Spleen (tissue), 11 donors: ENCODE results near the gene CABP1. TPM values are rescaled to one million over a fixed set of nuclear protein-coding genes. Genes with fewer than 3 reads are reported as not detected.

Source experiments
- DNase-seq: peaks from one replicate; pipeline ENCODE4 v3.0.0-alpha.2; 2020
- H3K27ac ChIP-seq, 8 donors: fragments of 200-600 bp; sonication (generic) in 7 of 8; 1 replicate in 4 of 8; 2 replicates in 4 of 8; pipeline versions ENCODE4 v1.5.0 to v1.8.0; 2016 to 2021; ENCODE audit warnings: inconsistent platforms in 4 of 8, mild to moderate bottlenecking in 4 of 8, moderate library complexity in 1 of 8
- H3K27me3 ChIP-seq, 7 donors: fragments of 200-600 bp; sonication (generic) in 6 of 7; replicated peaks in 1 of 7; 1 replicate in 4 of 7; 2 replicates in 3 of 7; pipeline versions ENCODE4 v1.5.0 to v1.8.0; 2016 to 2021; ENCODE audit warnings: inconsistent platforms in 3 of 7, mild to moderate bottlenecking in 1 of 7
- H3K36me3 ChIP-seq, 6 donors: fragments of 200-600 bp; sonication (generic) in 5 of 6; 1 replicate in 4 of 6; 2 replicates in 2 of 6; pipeline versions ENCODE4 v1.5.0 to v1.8.0; 2016 to 2021; ENCODE audit warnings: inconsistent platforms in 2 of 6
- H3K4me1 ChIP-seq, 6 donors: fragments of 200-600 bp; sonication (generic) in 5 of 6; 1 replicate in 3 of 6; 2 replicates in 3 of 6; pipeline versions ENCODE4 v1.5.0 to v1.8.0; 2016 to 2021; ENCODE audit warnings: inconsistent platforms in 3 of 6
- H3K4me3 ChIP-seq, 8 donors: fragments of 200-600 bp; sonication (generic) in 7 of 8; 1 replicate in 4 of 8; 2 replicates in 4 of 8; pipeline versions ENCODE4 v1.5.0 to v1.8.0; 2016 to 2021; ENCODE audit warnings: inconsistent platforms in 4 of 8, mild to moderate bottlenecking in 4 of 8, moderate library complexity in 2 of 8
- H3K9me3 ChIP-seq, 8 donors: fragments of 200-600 bp; sonication (generic) in 7 of 8; 1 replicate in 4 of 8; 2 replicates in 4 of 8; pipeline versions ENCODE4 v1.5.0 to v1.8.0; 2016 to 2021; ENCODE audit warnings: inconsistent platforms in 4 of 8
- CTCF ChIP-seq, 11 experiments: fragments of 200-600 bp in 7 of 11; fragments of 450-650 bp in 4 of 11; sonication (generic) in 4 of 11; IDR thresholded peaks in 8 of 11; conservative IDR thresholded peaks in 3 of 11; 1 replicate in 7 of 11; 2 replicates in 4 of 11; pipeline versions ENCODE4 v1.4.0 to v1.8.0; 2016 to 2021; ENCODE audit warnings: antibody characterized with exemption in 11 of 11, inconsistent platforms in 4 of 11, mild to moderate bottlenecking in 1 of 11
- POLR2A ChIP-seq, 3 donors: fragments of 450-650 bp; IDR thresholded peaks; one replicate each; pipeline ENCODE4 v1.5.1; 2017; ENCODE audit warnings: antibody characterized with exemption in 3 of 3, mild to moderate bottlenecking in 1 of 3
- POLR2AphosphoS5 ChIP-seq, 3 donors: sonication (generic); formaldehyde crosslinking; IDR thresholded peaks; one replicate each; pipeline ENCODE4 v1.5.1; 2017; ENCODE audit warnings: antibody characterized with exemption in 3 of 3
- WGBS, 5 donors: extraction: QIAGEN DNeasy Blood & Tissue Kit in 3 of 5; methylation state at CpG; one replicate each; pipeline versions ENCODE4 v1.1.5 to v1.1.7; 2013 to 2018; 5-methylcytosine and 5-hydroxymethylcytosine counted together
- intact Hi-C: fragments of 100-400 bp; cut with DNase I; formaldehyde crosslinking; loops from one replicate; pipeline ENCODE4 v1.15.0; 2023; ENCODE audit warnings: low total_unique reads
- polyA plus RNA-seq, 3 donors: library from polyadenylated mRNA; stranded (reverse); fragments of 200-250 nt; gene quantifications; one replicate each; pipeline ENCODE4 v1.2.1, GENCODE V29; 2013
- total RNA-seq, 7 donors: library from RNA; depleted of rRNA in 3 of 7; stranded (reverse); fragments of >200 nt in 3 of 7; fragmentation: NEBNext Ultra II Directional in 4 of 7; extraction: Animal tissue kit (Norgen Biotek cat#: 25700) in 4 of 7; gene quantifications; one replicate each; pipeline versions ENCODE4 v1.1.0 to v1.2.1, GENCODE V29; 2016 to 2021
- donor health status: healthy with polysubstance abuse.
- donor health status: DM: no; HTN: no; CAD: no; lungs with moderate emphysema.
- donor health status: DM: no; HTN: no; CAD: no.
- donor health status: Bipolar disorder and iron deficiency.
- donor health status: healthy.
- donor health status: DM: no; HTN: no; CAD: no.
- donor health status: DM: yes; HTN: yes; CAD: no.

Gene CABP1
- total and polyA plus RNA-seq, 10 donors = 0.27 to 2.8 (median 0.60) TPM; not detected in 1

GRCh38 chr12:120647375-120647755, 6.9 kb downstream of the CABP1 start:
- intact Hi-C loops = loop anchor here (2.0 to 5.0 kb wide), 2 partner anchors 67 to 325 kb away; no protein-coding TSS in a partner anchor

DNA sequence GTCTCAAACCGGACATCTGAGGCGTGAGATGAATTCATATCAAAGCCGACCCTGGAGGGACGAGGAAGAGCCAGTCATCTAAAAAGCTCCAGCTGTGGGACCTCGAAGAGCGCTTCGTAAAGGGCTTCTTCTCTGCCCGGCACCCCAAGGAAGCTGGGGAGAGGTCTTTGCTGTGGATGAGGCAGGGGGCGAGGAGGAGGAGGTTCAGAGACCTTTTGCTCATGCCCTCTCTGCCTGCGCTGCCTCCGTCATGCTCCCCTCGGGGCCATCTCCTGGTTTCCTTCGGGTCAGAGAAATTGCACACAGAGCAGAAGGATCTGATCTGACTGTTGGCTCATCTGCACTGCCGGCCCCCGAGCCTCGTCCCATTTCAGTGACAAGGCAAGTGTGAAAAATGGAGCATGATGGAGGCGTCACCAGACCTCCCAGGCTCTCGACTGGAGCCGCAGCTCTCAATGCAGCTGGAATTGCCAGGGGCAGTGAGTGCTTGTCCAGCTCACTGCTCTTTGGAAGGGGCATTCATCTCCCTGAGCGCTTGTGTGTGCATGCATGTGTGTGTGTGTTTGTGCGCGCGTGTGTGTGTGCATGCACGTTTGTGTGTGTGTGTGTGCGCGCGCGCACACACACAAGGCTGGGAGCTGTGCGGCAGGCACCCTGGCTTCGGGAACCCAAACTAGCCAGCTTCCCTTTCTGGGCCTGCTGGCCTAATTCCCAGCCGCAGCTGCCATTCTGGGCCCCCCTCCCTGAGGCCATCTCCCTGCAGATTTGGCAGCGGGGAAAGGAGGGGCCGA, 9.2 kb downstream of the CABP1 start:
- peak overlapping the region in 1 of 8 donors; percentile 15 for H3K27ac ChIP-seq
- peak overlapping the region in 3 of 8 donors; percentile 11 to 54 (median 17) for H3K4me3 ChIP-seq
- no peaks in the 10 kb centered on the region for H3K36me3 ChIP-seq
- 13 to 22% (median 19%) methylated on average over 25 to 33 of the region's 33 CpGs for WGBS, 5 donors
- TF ChIP-seq CTCF (IDR thresholded peaks at IDR 0.05 in 8 of 11, conservative IDR thresholded peaks at IDR 0.05 in 3 of 11) (peak in 7 of 11 experiments; percentile 6 to 57 (median 32)), POLR2AphosphoS5 (IDR thresholded peaks at IDR 0.05) (no peak), POLR2A (IDR thresholded peaks at IDR 0.05) (no peak)
- H3K27me3 ChIP-seq = peaks cover 0 to 62% (median 10%) of the 10 kb centered on the region in 7 donors
- H3K4me1 ChIP-seq = peaks cover 9 to 38% (median 20%) of the 10 kb centered on the region in 6 donors
- DNase-seq = peak; percentile 68
- H3K9me3 ChIP-seq = no peaks in the 10 kb centered on the region
- intact Hi-C loops = loop anchor here (5.0 kb wide), 1 partner anchor 323 kb away; no protein-coding TSS in a partner anchor

More at GRCh38 chr12:120647375-120647755, 6.9 kb downstream of the CABP1 start:
- DNase-seq = peak; percentile 37
- Histone ChIP-seq H3K4me3 (no peak overlapping the region), H3K27me3 (peaks cover 2 to 71% (median 30%) of the 10 kb centered on the region in 7 donors), H3K27ac (no peak overlapping the region), H3K36me3 (no peaks in the 10 kb centered on the region), H3K9me3 (no peaks in the 10 kb centered on the region), H3K4me1 (peaks cover 9 to 34% (median 17%) of the 10 kb centered on the region in 6 donors)
- 85 to 93% (median 89%) methylated on average over 13 of the region's 13 CpGs for WGBS, 5 donors
- TF ChIP-seq POLR2A (IDR thresholded peaks at IDR 0.05) (no peak), POLR2AphosphoS5 (IDR thresholded peaks at IDR 0.05) (no peak), CTCF (IDR thresholded peaks at IDR 0.05 in 8 of 11, conservative IDR thresholded peaks at IDR 0.05 in 3 of 11) (no peak)

- H3K4me3 ChIP-seq = no peak overlapping the region
- DNase-seq = peak; percentile 49
- H3K27me3 ChIP-seq = peaks cover 0 to 55% (median 8%) of the 10 kb centered on the region in 7 donors
- no peak overlapping the region for H3K27ac ChIP-seq
- intact Hi-C loops = no loop called here
- 64 to 69% (median 67%) methylated on average over 12 of the region's 12 CpGs for WGBS, 5 donors
- H3K9me3 ChIP-seq = no peaks in the 10 kb centered on the region
- no peaks in the 10 kb centered on the region for H3K36me3 ChIP-seq
- TF ChIP-seq POLR2A (IDR thresholded peaks at IDR 0.05) = no peak
- TF ChIP-seq POLR2AphosphoS5 (IDR thresholded peaks at IDR 0.05) = no peak
- no peak for TF ChIP-seq CTCF (IDR thresholded peaks at IDR 0.05 in 8 of 11, conservative IDR thresholded peaks at IDR 0.05 in 3 of 11)
- H3K4me1 ChIP-seq = peaks cover 9 to 38% (median 20%) of the 10 kb centered on the region in 6 donors
These were observed 9.8 kb downstream of the CABP1 start for GRCh38 chr12:120650233-120650690.

DNA sequence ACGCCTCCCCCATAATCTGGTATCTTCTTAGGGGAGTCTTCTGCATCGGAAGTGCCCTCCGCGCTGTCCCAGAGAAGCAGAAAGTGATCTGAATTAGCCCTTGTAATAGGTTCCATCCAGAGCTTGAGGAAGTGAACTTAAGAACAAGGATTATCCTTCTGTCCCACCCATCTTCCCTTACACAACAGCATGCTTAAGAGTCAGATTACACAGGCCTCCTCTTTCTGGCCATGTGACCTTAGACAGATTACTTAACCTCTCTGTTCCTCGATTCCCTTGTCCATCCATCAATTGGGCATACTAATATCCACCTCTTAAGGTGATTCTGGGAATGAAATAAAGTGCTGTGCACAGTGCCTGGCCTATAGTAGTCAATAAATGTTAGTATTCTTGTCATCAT, 11.4 kb downstream of the CABP1 start:
- H3K27me3 ChIP-seq = peaks cover 0 to 40% (median 6%) of the 10 kb centered on the region in 7 donors
- WGBS, 5 donors = 68 to 83% (median 73%) methylated on average over 5 of the region's 5 CpGs
- no peak overlapping the region for H3K27ac ChIP-seq
- no peaks in the 10 kb centered on the region for H3K9me3 ChIP-seq
- TF ChIP-seq POLR2A (IDR thresholded peaks at IDR 0.05) (no peak), POLR2AphosphoS5 (IDR thresholded peaks at IDR 0.05) (no peak), CTCF (IDR thresholded peaks at IDR 0.05 in 8 of 11, conservative IDR thresholded peaks at IDR 0.05 in 3 of 11) (no peak)
- peaks cover 9 to 36% (median 20%) of the 10 kb centered on the region in 6 donors for H3K4me1 ChIP-seq
- H3K4me3 ChIP-seq = no peak overlapping the region
- no peak for DNase-seq
- intact Hi-C loops = no loop called here
- H3K36me3 ChIP-seq = no peaks in the 10 kb centered on the region
